GM12878 (cell line): ENCODE data around the gene RETN.

Source experiments
- MEF2A ChIP-seq: IDR thresholded peaks from 2 replicates; pipeline ENCODE4 v1.6.1; 2011; ENCODE audit warnings: low read depth, mild to moderate bottlenecking, low read length, moderate library complexity; ENCODE audit not compliant: insufficient read depth
- NR2C2 ChIP-seq: IDR thresholded peaks from 2 replicates; pipeline ENCODE4 v1.6.1; 2011; ENCODE audit warnings: borderline replicate concordance, low read depth; ENCODE audit not compliant: control insufficient read depth, insufficient read length
- NRF1 ChIP-seq: conservative IDR thresholded peaks from 2 replicates; pipeline ENCODE4 v1.6.1; 2011; ENCODE audit warnings: mild to moderate bottlenecking, low read depth, low read length, improper control_type of control experiment
- ZNF217 ChIP-seq: fragments of 450-650 bp; IDR thresholded peaks from 2 replicates; pipeline ENCODE4 v1.6.1; 2017; ENCODE audit warnings: antibody characterized with exemption, mild to moderate bottlenecking
- TF ChIP-seq, protein P1 (sequence below), 3 experiments: IDR thresholded peaks in 2 of 3; conservative IDR thresholded peaks in 1 of 3; 2 replicates each; pipeline ENCODE4 v1.5.1; 2011; ENCODE audit warnings: low read depth in 3 of 3, low read length in 3 of 3, mild to moderate bottlenecking in 3 of 3, control low read depth in 2 of 3, moderate library complexity in 2 of 3, inconsistent platforms in 1 of 3, mixed read lengths in 1 of 3; ENCODE audit not compliant: control insufficient read depth in 2 of 3, insufficient read depth in 1 of 3; ENCODE audit errors: extremely low read depth in 1 of 3

DNA sequence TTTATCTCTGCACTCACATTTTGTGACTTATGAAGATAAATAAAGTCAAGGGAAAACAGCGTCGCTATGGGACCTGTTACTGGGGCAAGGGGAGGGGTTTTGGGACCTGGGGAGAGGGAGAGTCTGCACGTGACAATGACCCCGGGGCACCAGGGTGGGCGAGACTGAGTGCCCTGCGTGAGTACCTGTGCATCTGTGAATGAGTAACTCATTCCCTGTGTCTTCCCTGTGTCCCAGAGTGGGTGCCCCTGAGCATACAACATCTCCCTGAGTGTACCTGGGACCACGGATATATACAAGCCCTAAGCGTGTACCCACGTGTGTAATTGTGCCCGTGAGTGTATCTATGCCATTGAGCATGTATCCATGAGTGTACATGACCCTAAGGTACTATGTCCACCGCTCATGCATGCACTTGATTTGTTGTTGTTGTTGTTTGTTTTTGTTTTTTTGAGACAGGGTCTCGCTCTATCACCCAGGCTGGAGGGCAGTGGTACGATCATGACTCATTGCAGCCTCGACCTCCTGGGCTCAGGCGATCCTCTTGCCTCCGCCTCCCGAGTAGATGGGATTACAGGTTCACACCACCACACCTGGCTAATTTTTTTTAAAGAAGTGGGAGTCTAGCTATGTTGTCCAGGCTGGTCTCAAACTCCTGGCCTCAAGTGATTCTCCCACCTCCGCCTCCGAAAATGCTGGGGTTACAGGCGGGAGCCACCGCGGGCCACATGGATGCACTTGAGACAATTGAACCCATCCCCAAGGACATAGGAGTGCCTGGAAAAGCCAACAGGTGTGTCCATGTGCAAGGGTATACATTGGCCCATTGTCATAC, 11.1 kb downstream of the RETN start:
- no peak for TF ChIP-seq NR2C2
- TF ChIP-seq, protein P1, sequence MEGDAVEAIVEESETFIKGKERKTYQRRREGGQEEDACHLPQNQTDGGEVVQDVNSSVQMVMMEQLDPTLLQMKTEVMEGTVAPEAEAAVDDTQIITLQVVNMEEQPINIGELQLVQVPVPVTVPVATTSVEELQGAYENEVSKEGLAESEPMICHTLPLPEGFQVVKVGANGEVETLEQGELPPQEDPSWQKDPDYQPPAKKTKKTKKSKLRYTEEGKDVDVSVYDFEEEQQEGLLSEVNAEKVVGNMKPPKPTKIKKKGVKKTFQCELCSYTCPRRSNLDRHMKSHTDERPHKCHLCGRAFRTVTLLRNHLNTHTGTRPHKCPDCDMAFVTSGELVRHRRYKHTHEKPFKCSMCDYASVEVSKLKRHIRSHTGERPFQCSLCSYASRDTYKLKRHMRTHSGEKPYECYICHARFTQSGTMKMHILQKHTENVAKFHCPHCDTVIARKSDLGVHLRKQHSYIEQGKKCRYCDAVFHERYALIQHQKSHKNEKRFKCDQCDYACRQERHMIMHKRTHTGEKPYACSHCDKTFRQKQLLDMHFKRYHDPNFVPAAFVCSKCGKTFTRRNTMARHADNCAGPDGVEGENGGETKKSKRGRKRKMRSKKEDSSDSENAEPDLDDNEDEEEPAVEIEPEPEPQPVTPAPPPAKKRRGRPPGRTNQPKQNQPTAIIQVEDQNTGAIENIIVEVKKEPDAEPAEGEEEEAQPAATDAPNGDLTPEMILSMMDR (IDR thresholded peaks at IDR 0.05 in 2 of 3, conservative IDR thresholded peaks at IDR 0.05 in 1 of 3; ENCODE audit: control insufficient read depth in 2 of 3, extremely low read depth in 1 of 3, insufficient read depth in 1 of 3, low read depth in 3 of 3, low read length in 3 of 3) = no peak
- TF ChIP-seq ZNF217 = no peak
- no peak for TF ChIP-seq MEF2A
- TF ChIP-seq NRF1 = no peak
